K562 (cell line): Measurements from ENCODE around the gene SMAP2. TPM values are rescaled to one million over a fixed set of nuclear protein-coding genes. Genes with fewer than 3 reads are reported as not detected.

Experiments
- ATF4 ChIP-seq: fragments of 450-650 bp; formaldehyde crosslinking; IDR thresholded peaks from 2 replicates; pipeline ENCODE4 v1.4.0; 2022; ENCODE audit warnings: mild to moderate bottlenecking, moderate library complexity
- BHLHE40 ChIP-seq: IDR thresholded peaks from 2 replicates; pipeline ENCODE4 v1.6.1; 2011; ENCODE audit warnings: low read length, improper control_type of control experiment
- CBX5 ChIP-seq: IDR thresholded peaks from 2 replicates; pipeline ENCODE4 v1.6.1; 2014; ENCODE audit warnings: low read depth, borderline replicate concordance
- HNRNPH1 ChIP-seq: fragments of 200-400 bp; formaldehyde crosslinking; optimal IDR thresholded peaks from 2 replicates; pipeline ENCODE3; 2017; ENCODE audit warnings: low read depth, mild to moderate bottlenecking, low read length, moderate library complexity
- KAT8 ChIP-seq: fragments of 450-650 bp; IDR thresholded peaks from 2 replicates; pipeline ENCODE4 v1.6.1; 2016; ENCODE audit warnings: low read depth, mild to moderate bottlenecking
- MEF2D ChIP-seq: conservative IDR thresholded peaks from 2 replicates; pipeline ENCODE4 v1.6.1; 2016; ENCODE audit warnings: low read depth, missing genetic modification characterization, missing compliant biosample characterization
- NBN ChIP-seq: fragments of 450-650 bp; IDR thresholded peaks from 2 replicates; pipeline ENCODE4 v1.6.1; 2016; ENCODE audit warnings: low read depth, mild to moderate bottlenecking
- NR2C1 ChIP-seq, 2 experiments: fragments of 450-650 bp; IDR thresholded peaks; 2 replicates each; pipeline ENCODE4 v1.6.1; 2017; ENCODE audit warnings: mild to moderate bottlenecking in 2 of 2, antibody characterized with exemption in 1 of 2, inconsistent platforms in 1 of 2, missing compliant biosample characterization in 1 of 2, missing genetic modification characterization in 1 of 2
- POLR2G ChIP-seq: fragments of 200-400 bp; formaldehyde crosslinking; IDR thresholded peaks from 2 replicates; pipeline ENCODE4 v1.6.1; 2017; ENCODE audit warnings: low read depth, mild to moderate bottlenecking, antibody characterized with exemption, low read length, moderate library complexity
- RAD21 ChIP-seq, 2 experiments: fragments of 250-450 bp in 1 of 2; fragments of 450-650 bp in 1 of 2; sonication (Bioruptor Pico) in 1 of 2; formaldehyde crosslinking in 1 of 2; IDR thresholded peaks in 1 of 2; conservative IDR thresholded peaks in 1 of 2; 2 replicates each; pipeline versions ENCODE4 v1.4.0 to v1.8.0; 2020 to 2022; ENCODE audit warnings: mild to moderate bottlenecking in 2 of 2, moderate library complexity in 1 of 2
- SETDB1 ChIP-seq: IDR thresholded peaks from one replicate; pipeline ENCODE4 v1.6.1; 2012; ENCODE audit warnings: low read length, control low read depth, inconsistent platforms
- SNRNP70 ChIP-seq: fragments of 200-400 bp; formaldehyde crosslinking; optimal IDR thresholded peaks from 2 replicates; pipeline ENCODE3; 2017; ENCODE audit warnings: low read depth, low read length
- TAF1 ChIP-seq: IDR thresholded peaks from 2 replicates; pipeline ENCODE4 v1.6.1; 2011; ENCODE audit warnings: mild to moderate bottlenecking, low read length, moderate library complexity; ENCODE audit not compliant: insufficient read depth, control insufficient read depth, severe bottlenecking; ENCODE audit errors: extremely low read depth
- TBP ChIP-seq: optimal IDR thresholded peaks from 2 replicates; pipeline ENCODE3; 2011; ENCODE audit warnings: low read depth, low read length, improper control_type of control experiment
- TRIM24 ChIP-seq, 2 experiments: fragments of 450-650 bp; IDR thresholded peaks; 2 replicates each; pipeline ENCODE4 v1.6.1; 2016
- XRCC3 ChIP-seq: fragments of 450-650 bp; IDR thresholded peaks from 2 replicates; pipeline ENCODE4 v1.6.1; 2017; ENCODE audit warnings: mild to moderate bottlenecking, moderate library complexity
- ZBTB8A ChIP-seq: fragments of 450-650 bp; IDR thresholded peaks from 2 replicates; pipeline ENCODE4 v1.6.1; 2018; ENCODE audit warnings: mild to moderate bottlenecking, moderate library complexity; ENCODE audit not compliant: partially characterized antibody
- ZNF124 ChIP-seq: sonication (generic); formaldehyde crosslinking; IDR thresholded peaks from 2 replicates; pipeline ENCODE4 v1.8.1; 2022; ENCODE audit warnings: missing genetic modification reagents
- ZNF740 ChIP-seq, 3 experiments: fragments of 200-800 bp in 1 of 3; sonication (Bioruptor generic) in 1 of 3; sonication (generic) in 1 of 3; formaldehyde crosslinking in 1 of 3; IDR thresholded peaks; 2 replicates each; pipeline versions ENCODE4 v1.6.1 to v1.8.0; 2016 to 2022; ENCODE audit warnings: mild to moderate bottlenecking in 2 of 3, missing compliant biosample characterization in 2 of 3, missing genetic modification characterization in 2 of 3, missing genetic modification reagents in 1 of 3
- polyA plus RNA-seq, 8 experiments: library from polyadenylated mRNA; depleted of rRNA in 4 of 8; stranded (reverse) in 5 of 8; unstranded in 3 of 8; fragments of >200 nt; fragmentation: Nextera tagmentation in 2 of 8; fragmentation: Illumina TruSeq in 1 of 8; extraction: Ambion mirVana in 2 of 8; extraction: Trizol in 1 of 8; gene quantifications; 2 replicates each; pipeline versions ENCODE4 v1.2.1 to v1.2.3, GENCODE V29; 2011 to 2014; ENCODE audit warnings: inconsistent platforms in 1 of 8, missing spikeins in 1 of 8
- total RNA-seq, 7 experiments: library from RNA; depleted of rRNA in 6 of 7; stranded (reverse); fragments of >200 nt in 6 of 7; fragmentation: Illumina TruSeq in 2 of 7; extraction: Trizol in 2 of 7; gene quantifications; 2 replicates each; pipeline versions ENCODE4 v1.2.1 to v1.2.3, GENCODE V29; 2011 to 2021; ENCODE audit warnings: low replicate concordance in 1 of 7
- TF ChIP-seq, protein P1 (sequence below): sonication (generic); formaldehyde crosslinking; IDR thresholded peaks from 2 replicates; pipeline ENCODE4 v1.5.0; 2020; ENCODE audit warnings: missing genetic modification reagents
- TF ChIP-seq, protein P2 (sequence below): fragments of 250-450 bp; sonication (Bioruptor Pico); IDR thresholded peaks from 2 replicates; pipeline ENCODE4 v1.5.0; 2021; ENCODE audit warnings: mild to moderate bottlenecking, moderate library complexity

SMAP2 gene
- total and polyA plus RNA-seq, 9 of the 15 experiments (the other 6 are each of a cell fraction or from before 2014, with no cell fraction given) = 38.7 to 212 (median 94.1) TPM

DNA sequence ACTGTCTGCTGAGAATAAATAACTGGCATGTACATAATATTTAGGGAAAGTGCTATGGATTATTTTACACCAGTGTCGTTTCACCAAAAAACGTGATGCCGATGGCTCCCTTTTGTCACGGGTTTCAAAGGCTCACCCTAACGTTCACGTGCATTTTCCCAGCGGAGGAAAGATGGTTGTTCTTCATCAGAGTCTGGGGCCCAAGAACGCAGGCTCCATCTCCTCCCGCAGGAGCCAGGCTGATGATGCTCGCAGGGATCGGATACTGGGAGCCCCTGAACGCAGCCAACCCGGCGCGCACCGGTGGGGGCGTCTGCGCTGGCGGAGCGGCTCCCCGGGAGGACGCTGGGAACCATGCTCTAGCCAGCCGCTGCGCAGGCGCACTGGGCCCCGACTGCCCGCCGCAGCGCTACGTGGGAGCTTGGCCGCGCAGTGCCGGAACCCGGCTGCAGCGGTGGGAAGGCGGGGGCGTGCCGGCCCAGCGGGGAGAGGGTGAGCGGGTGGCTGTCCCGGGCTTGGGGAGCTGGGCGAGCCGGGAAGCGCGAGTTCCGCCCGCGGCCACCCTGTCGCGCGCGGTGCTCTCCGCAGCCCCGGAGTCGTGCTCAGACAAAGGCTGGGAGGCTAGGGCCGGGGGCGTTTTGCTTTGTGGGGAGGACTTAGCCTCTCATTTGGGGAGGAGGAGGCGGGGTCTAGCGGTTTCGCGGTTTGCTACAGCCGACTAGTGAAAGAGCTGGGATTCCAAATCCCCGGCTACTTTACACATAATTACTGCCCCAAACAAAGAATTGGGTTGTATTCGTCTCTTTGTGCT, 76.4 kb downstream of the SMAP2 start, which contains the start of gene ZFP69B (continued):
- TF ChIP-seq ATF4 (CRISPR knock-in tag) (no peak), TAF1 (peak; percentile 73), BHLHE40 (peak; percentile 53; the same call in 1 of the 2 replicates), TRIM24 (IDR thresholded peaks at IDR 0.05) (no peak), MEF2D (tag) (no peak), ZNF740 (CRISPR knock-in tag; IDR thresholded peaks at IDR 0.05) (peak; percentile 13; the same call in 1 of the 2 replicates), ZNF740 (tag; IDR thresholded peaks at IDR 0.05) (no peak), SNRNP70 (no peak), TBP (peak; percentile 71), RAD21 (CRISPR knock-in tag; conservative IDR thresholded peaks at IDR 0.05 in 1 of 2, IDR thresholded peaks at IDR 0.05 in 1 of 2) (no peak), ZNF124 (CRISPR knock-in tag) (no peak), NBN (no peak), NR2C1 (IDR thresholded peaks at IDR 0.05) (no peak), NR2C1 (tag; IDR thresholded peaks at IDR 0.05) (no peak), HNRNPH1 (no peak), SETDB1 (peak; percentile 68), POLR2G (peak; percentile 95), ZBTB8A (no peak), XRCC3 (no peak), CBX5 (0 out of 2 replicates have a peak, but pooled peaks have one; percentile 22), KAT8 (no peak)
- TF ChIP-seq, protein P1, sequence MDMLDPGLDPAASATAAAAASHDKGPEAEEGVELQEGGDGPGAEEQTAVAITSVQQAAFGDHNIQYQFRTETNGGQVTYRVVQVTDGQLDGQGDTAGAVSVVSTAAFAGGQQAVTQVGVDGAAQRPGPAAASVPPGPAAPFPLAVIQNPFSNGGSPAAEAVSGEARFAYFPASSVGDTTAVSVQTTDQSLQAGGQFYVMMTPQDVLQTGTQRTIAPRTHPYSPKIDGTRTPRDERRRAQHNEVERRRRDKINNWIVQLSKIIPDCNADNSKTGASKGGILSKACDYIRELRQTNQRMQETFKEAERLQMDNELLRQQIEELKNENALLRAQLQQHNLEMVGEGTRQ (CRISPR knock-in tag) = no peak
- TF ChIP-seq, protein P2, sequence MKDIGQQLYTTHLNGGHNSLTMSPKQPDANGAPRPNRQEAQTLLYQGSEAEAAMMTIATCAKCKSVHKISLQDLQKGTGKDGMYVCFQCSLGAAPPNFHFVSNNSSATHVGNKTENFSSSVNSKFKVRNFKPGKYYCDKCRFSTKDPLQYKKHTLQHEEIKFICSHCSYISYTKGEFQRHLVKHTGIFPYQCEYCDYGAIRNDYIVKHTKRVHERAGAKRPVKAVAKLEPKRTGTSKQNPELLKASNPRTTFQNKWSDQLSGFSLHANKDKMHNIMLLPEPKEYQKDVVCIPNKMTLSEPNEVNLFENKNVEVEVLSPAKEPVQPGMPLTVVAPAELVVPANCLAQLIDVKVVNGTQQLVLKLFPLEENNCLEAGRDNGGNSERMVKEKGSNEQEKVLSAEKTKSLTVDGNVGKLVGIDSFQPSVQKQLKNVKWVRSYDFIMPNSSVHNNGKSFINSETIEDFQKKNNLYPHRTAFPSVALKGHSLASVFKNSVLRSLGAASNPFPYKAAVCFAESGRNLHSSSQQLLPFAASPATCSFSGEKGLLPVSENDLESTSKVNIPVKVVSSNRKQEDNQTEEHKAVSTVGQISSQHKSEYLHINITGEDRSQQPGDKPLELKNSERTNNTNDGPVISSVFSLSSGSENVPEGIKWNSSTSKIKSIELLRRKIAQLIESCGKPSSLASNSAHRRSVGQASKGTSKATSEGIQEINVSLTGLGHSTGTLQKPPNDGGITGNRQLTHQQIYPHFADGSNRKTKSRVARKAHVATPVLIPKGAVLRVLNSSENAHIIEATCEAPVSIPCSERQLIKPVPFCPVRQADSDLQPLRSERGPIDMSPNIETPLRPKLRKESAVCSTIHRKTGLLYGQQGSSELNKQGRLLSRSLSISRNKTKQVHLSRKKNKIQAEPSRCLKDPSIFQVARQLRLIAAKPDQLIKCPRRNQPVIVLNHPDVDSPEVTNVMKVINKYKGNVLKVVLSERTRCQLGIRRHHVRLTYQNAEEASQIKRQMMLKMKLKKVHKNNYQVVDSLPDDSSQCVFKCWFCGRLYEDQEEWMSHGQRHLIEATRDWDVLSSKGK (CRISPR knock-in tag) = no peak
